Ovary (tissue), 3 donors: ENCODE measurements around the gene TCTN1.

Source experiments
- POLR2A ChIP-seq: fragments of 450-650 bp; IDR thresholded peaks from one replicate; pipeline ENCODE4 v1.6.1; 2017; ENCODE audit warnings: antibody characterized with exemption, mild to moderate bottlenecking, moderate library complexity
- TF ChIP-seq, protein P1 (sequence below), 3 donors: fragments of 450-650 bp in 2 of 3; fragments of 200-600 bp in 1 of 3; IDR thresholded peaks; one replicate each; pipeline versions ENCODE4 v1.5.1 to v1.8.0; 2016 to 2022; ENCODE audit warnings: antibody characterized with exemption in 3 of 3, mild to moderate bottlenecking in 1 of 3
- donor health status: DM: no; HTN: no; CAD: no.

DNA sequence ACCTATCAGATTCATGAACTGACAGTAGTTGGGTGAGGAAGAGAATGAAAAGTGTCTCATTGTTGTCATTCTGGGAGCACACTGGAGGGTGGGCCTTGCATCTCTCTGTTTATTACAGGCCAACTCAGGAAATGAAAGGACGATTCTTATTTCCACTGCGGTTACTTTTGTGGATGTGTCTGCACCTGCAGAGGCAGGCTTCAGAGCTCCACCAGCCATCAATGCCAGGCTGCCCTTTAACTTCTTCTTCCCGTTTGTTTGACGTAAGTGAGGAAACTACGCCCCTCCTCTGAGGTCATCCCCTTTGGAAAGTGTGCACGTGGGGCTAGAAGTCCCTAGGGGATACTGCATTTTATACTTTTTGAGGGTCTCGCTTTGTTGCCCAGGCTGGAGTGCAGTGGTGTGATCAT is 33.7 kb downstream of the TCTN1 start:
- TF ChIP-seq, protein P1, sequence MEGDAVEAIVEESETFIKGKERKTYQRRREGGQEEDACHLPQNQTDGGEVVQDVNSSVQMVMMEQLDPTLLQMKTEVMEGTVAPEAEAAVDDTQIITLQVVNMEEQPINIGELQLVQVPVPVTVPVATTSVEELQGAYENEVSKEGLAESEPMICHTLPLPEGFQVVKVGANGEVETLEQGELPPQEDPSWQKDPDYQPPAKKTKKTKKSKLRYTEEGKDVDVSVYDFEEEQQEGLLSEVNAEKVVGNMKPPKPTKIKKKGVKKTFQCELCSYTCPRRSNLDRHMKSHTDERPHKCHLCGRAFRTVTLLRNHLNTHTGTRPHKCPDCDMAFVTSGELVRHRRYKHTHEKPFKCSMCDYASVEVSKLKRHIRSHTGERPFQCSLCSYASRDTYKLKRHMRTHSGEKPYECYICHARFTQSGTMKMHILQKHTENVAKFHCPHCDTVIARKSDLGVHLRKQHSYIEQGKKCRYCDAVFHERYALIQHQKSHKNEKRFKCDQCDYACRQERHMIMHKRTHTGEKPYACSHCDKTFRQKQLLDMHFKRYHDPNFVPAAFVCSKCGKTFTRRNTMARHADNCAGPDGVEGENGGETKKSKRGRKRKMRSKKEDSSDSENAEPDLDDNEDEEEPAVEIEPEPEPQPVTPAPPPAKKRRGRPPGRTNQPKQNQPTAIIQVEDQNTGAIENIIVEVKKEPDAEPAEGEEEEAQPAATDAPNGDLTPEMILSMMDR (IDR thresholded peaks at IDR 0.05) = no peak
- no peak for TF ChIP-seq POLR2A
